Glutamatergic neuron (in vitro differentiated cells): Measurements from ENCODE around the gene DIP2B. TPM values are rescaled to one million over a fixed set of nuclear protein-coding genes. Genes with fewer than 3 reads are reported as not detected.

Experiments used
- DNase-seq: peaks from one replicate; pipeline ENCODE4 v3.0.0; 2022
- H3K27ac Mint-ChIP-seq: one replicate; pipeline ENCODE4 v1.8.0; 2020; ENCODE audit warnings: mild to moderate bottlenecking, mixed read lengths, inconsistent platforms; ENCODE audit not compliant: unreplicated experiment
- H3K27me3 Mint-ChIP-seq: one replicate; pipeline ENCODE4 v1.8.0; 2020; ENCODE audit warnings: mild to moderate bottlenecking, moderate library complexity, mixed read lengths, inconsistent platforms; ENCODE audit not compliant: unreplicated experiment
- H3K36me3 Mint-ChIP-seq: one replicate; pipeline ENCODE4 v1.8.0; 2020; ENCODE audit warnings: mild to moderate bottlenecking, mixed read lengths, inconsistent platforms; ENCODE audit not compliant: unreplicated experiment
- H3K4me1 Mint-ChIP-seq: one replicate; pipeline ENCODE4 v1.8.0; 2020; ENCODE audit warnings: mild to moderate bottlenecking, low read depth, mixed read lengths, inconsistent platforms; ENCODE audit not compliant: unreplicated experiment
- H3K4me3 Mint-ChIP-seq: one replicate; pipeline ENCODE4 v1.8.0; 2020; ENCODE audit warnings: mild to moderate bottlenecking, mixed read lengths, inconsistent platforms; ENCODE audit not compliant: unreplicated experiment
- H3K9me3 Mint-ChIP-seq: one replicate; pipeline ENCODE4 v1.8.0; 2020; ENCODE audit warnings: mild to moderate bottlenecking, moderate library complexity, mixed read lengths, inconsistent platforms; ENCODE audit not compliant: unreplicated experiment
- total RNA-seq: library from RNA; stranded (reverse); fragmentation: NEBNext Ultra II Directional; extraction: Animal tissue kit (Norgen Biotek cat#: 25700); gene quantifications from one replicate; pipeline ENCODE4 v1.2.1, GENCODE V29; 2021; ENCODE audit not compliant: unreplicated experiment
- TF ChIP-seq, protein P1 (sequence below): fragments of 200-600 bp; sonication (generic); IDR thresholded peaks from one replicate; pipeline ENCODE4 v1.5.0; 2021; ENCODE audit not compliant: partially characterized antibody, unreplicated experiment

The DIP2B gene
- total RNA-seq, 1 donor from 2014 or later = 37.3 TPM

DNA sequence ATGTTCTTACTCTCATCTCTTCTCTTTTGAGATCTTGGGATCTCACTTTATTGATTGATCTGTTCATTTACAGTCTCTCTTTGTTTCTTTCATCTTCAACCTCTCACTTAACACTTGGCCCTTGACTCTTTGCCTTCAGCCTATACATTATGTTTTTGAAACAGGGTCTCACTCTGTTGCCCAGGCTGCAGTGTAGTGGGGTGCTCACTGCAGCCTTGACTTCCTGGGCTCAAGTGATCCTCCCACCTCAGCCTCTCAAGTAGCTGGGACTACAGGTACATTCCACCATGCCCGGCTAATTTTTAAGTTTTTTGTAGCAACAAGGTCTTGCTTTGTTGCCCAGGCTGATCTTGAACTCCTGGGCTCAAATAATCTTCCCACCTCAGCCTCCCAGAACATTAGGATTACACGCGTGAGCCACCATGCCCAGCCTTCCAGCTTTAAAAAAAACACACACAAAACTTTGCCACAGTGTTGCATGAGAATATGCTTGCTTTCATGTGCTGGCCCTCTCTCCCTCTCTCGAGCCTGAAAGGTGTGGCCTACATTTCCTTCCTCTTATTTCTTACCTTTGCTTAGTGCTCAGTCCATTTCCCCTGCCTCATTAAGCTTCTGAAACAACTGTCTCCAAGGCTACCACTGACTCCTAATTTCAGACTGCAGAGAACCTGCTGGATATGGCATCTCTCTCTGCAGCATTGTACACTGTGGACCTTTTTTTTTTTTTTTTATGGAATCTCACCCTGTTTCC, 9.9 kb downstream of the DIP2B start:
- DNase-seq = no peak
- no peaks in the 10 kb centered on the region for H3K4me1 Mint-ChIP-seq
- no peak overlapping the region for H3K4me3 Mint-ChIP-seq
- no peaks in the 10 kb centered on the region for H3K27me3 Mint-ChIP-seq
- H3K27ac Mint-ChIP-seq = no peak overlapping the region
- TF ChIP-seq, protein P1, sequence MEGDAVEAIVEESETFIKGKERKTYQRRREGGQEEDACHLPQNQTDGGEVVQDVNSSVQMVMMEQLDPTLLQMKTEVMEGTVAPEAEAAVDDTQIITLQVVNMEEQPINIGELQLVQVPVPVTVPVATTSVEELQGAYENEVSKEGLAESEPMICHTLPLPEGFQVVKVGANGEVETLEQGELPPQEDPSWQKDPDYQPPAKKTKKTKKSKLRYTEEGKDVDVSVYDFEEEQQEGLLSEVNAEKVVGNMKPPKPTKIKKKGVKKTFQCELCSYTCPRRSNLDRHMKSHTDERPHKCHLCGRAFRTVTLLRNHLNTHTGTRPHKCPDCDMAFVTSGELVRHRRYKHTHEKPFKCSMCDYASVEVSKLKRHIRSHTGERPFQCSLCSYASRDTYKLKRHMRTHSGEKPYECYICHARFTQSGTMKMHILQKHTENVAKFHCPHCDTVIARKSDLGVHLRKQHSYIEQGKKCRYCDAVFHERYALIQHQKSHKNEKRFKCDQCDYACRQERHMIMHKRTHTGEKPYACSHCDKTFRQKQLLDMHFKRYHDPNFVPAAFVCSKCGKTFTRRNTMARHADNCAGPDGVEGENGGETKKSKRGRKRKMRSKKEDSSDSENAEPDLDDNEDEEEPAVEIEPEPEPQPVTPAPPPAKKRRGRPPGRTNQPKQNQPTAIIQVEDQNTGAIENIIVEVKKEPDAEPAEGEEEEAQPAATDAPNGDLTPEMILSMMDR = no peak
- H3K36me3 Mint-ChIP-seq = no peaks in the 10 kb centered on the region
- H3K9me3 Mint-ChIP-seq = peaks cover 2% of the 10 kb centered on the region

- no peaks in the 10 kb centered on the region for H3K4me1 Mint-ChIP-seq
- H3K4me3 Mint-ChIP-seq = no peak overlapping the region
- no peaks in the 10 kb centered on the region for H3K27me3 Mint-ChIP-seq
- TF ChIP-seq, protein P1 = no peak
- H3K9me3 Mint-ChIP-seq = peaks cover 2% of the 10 kb centered on the region
- DNase-seq = no peak
- no peaks in the 10 kb centered on the region for H3K36me3 Mint-ChIP-seq
- H3K27ac Mint-ChIP-seq = no peak overlapping the region
These were observed 10.8 kb downstream of the DIP2B start for GRCh38 chr12:50515587-50515986.

- DNase-seq = no peak
- TF ChIP-seq, protein P1 = no peak
- H3K27ac Mint-ChIP-seq = no peak overlapping the region
- no peak overlapping the region for H3K4me3 Mint-ChIP-seq
- H3K9me3 Mint-ChIP-seq = peaks cover 2% of the 10 kb centered on the region
- H3K36me3 Mint-ChIP-seq = no peaks in the 10 kb centered on the region
- H3K4me1 Mint-ChIP-seq = no peaks in the 10 kb centered on the region
- H3K27me3 Mint-ChIP-seq = no peaks in the 10 kb centered on the region
These were observed 12.8 kb downstream of the DIP2B start for GRCh38 chr12:50517421-50518048.

DNA sequence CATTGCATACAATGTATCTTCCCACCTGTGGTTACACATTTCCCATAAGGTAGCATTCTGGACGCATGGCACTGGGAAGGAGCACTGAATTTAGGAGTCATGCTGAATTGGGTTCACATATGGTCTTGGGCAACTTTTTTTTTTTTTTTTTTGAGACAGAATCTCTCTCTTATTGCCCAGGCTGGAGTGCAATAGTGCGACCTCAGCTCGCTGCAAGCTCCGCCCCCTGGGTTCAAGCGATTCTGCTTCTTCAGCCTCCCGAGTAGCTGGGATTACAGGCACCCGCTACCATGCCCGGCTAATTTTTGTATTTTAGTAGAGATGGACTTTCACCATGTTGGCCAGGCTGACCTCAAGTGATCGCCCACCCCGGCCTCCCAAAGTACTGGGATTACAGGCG, 13.3 kb downstream of the DIP2B start:
- no peak for DNase-seq
- H3K36me3 Mint-ChIP-seq = no peaks in the 10 kb centered on the region
- no peak overlapping the region for H3K4me3 Mint-ChIP-seq
- TF ChIP-seq, protein P1 = no peak
- peaks cover 4% of the 10 kb centered on the region for H3K9me3 Mint-ChIP-seq
- no peaks in the 10 kb centered on the region for H3K27me3 Mint-ChIP-seq
- no peaks in the 10 kb centered on the region for H3K4me1 Mint-ChIP-seq
- no peak overlapping the region for H3K27ac Mint-ChIP-seq

- no peak for DNase-seq
- H3K9me3 Mint-ChIP-seq = peaks cover 4% of the 10 kb centered on the region
- TF ChIP-seq, protein P1 = no peak
- H3K27ac Mint-ChIP-seq = no peak overlapping the region
- no peaks in the 10 kb centered on the region for H3K4me1 Mint-ChIP-seq
- no peaks in the 10 kb centered on the region for H3K27me3 Mint-ChIP-seq
- H3K4me3 Mint-ChIP-seq = no peak overlapping the region
- no peaks in the 10 kb centered on the region for H3K36me3 Mint-ChIP-seq
These were observed 14.6 kb downstream of the DIP2B start for GRCh38 chr12:50519353-50519752.
